ENCODE results near the gene RALGPS1. TPM values are rescaled to one million over a fixed set of nuclear protein-coding genes. Genes with fewer than 3 reads are reported as not detected.
A peak's percentile ranks its signal among the peaks of the same experiment; 100 is the strongest.

The RALGPS1 gene
- total RNA-seq, 1 donor from 2014 or later, result 11.9 TPM

- no peak for DNase-seq
These were observed 185.1 kb downstream of the RALGPS1 start for GRCh38 chr9:127099664-127100063.

- no peak for DNase-seq
These were observed 187.6 kb downstream of the RALGPS1 start for GRCh38 chr9:127102176-127102575.

- DNase-seq, result no peak
These were observed 188.2 kb downstream of the RALGPS1 start for GRCh38 chr9:127102788-127103187.

- DNase-seq, result no peak
These were observed 190.2 kb downstream of the RALGPS1 start for GRCh38 chr9:127104581-127105311.

- DNase-seq, result no peak
These were observed 191.4 kb downstream of the RALGPS1 start for GRCh38 chr9:127105805-127106465.

- no peak for DNase-seq
These were observed 191.9 kb downstream of the RALGPS1 start for GRCh38 chr9:127106466-127106855.

GRCh38 chr9:127107171-127107928 is 192.8 kb downstream of the RALGPS1 start:
- DNase-seq, result no peak

GRCh38 chr9:127107929-127108876 is 193.6 kb downstream of the RALGPS1 start:
- no peak for DNase-seq

GRCh38 chr9:127109212-127109711 is 194.7 kb downstream of the RALGPS1 start:
- DNase-seq, result no peak

- peak; percentile 24 for DNase-seq
These were observed 197.5 kb downstream of the RALGPS1 start for GRCh38 chr9:127112056-127112455.

- no peak for DNase-seq
These were observed 198.2 kb downstream of the RALGPS1 start for GRCh38 chr9:127112735-127113161.

- DNase-seq, result no peak
These were observed 198.8 kb downstream of the RALGPS1 start for GRCh38 chr9:127113191-127113972.

GRCh38 chr9:127114606-127115005 is 200.0 kb downstream of the RALGPS1 start:
- DNase-seq, result no peak

GRCh38 chr9:127116088-127116726 is 201.6 kb downstream of the RALGPS1 start:
- DNase-seq, result no peak

GRCh38 chr9:127116957-127117356 is 202.4 kb downstream of the RALGPS1 start:
- DNase-seq, result no peak

GRCh38 chr9:127117801-127118200 is 203.2 kb downstream of the RALGPS1 start:
- no peak for DNase-seq

GRCh38 chr9:127118597-127119319 is 204.2 kb downstream of the RALGPS1 start:
- DNase-seq, result no peak

GRCh38 chr9:127119320-127119709 is 204.7 kb downstream of the RALGPS1 start:
- no peak for DNase-seq

GRCh38 chr9:127121628-127122175 is 207.1 kb downstream of the RALGPS1 start:
- peak; percentile 40 for DNase-seq
